Activated CD8-positive, alpha-beta memory T cell treated with anti-CD3 and anti-CD28 coated beads for 1 hour (primary cell): ENCODE results near the gene OLFM1.

Experiments used
- DNase-seq, 2 donors: peaks; one replicate each; pipeline ENCODE4 v3.0.0-alpha.2; 2020; ENCODE audit warnings: low read depth in 1 of 2; ENCODE audit errors: extremely low read depth in 1 of 2

Gene OLFM1

GRCh38 chr9:135130207-135130976 lies 42.9 kb downstream of the OLFM1 start:
- no peak for DNase-seq

GRCh38 chr9:135131488-135131887 lies 44.0 kb downstream of the OLFM1 start:
- DNase-seq = no peak

- no peak for DNase-seq
These were observed 44.5 kb downstream of the OLFM1 start for GRCh38 chr9:135132008-135132407.

- DNase-seq = no peak
These were observed 47.0 kb downstream of the OLFM1 start for GRCh38 chr9:135134268-135135022.

GRCh38 chr9:135135171-135135928 lies 47.9 kb downstream of the OLFM1 start:
- no peak for DNase-seq

- no peak for DNase-seq
These were observed 48.5 kb downstream of the OLFM1 start for GRCh38 chr9:135135929-135136315.

- no peak for DNase-seq
These were observed 49.0 kb downstream of the OLFM1 start for GRCh38 chr9:135136481-135136880.

- DNase-seq = no peak
These were observed 49.7 kb downstream of the OLFM1 start for GRCh38 chr9:135136991-135137832.

GRCh38 chr9:135138078-135138855 lies 50.8 kb downstream of the OLFM1 start:
- DNase-seq = no peak

GRCh38 chr9:135139366-135139959 lies 52.0 kb downstream of the OLFM1 start:
- no peak for DNase-seq

GRCh38 chr9:135141183-135141774 lies 53.8 kb downstream of the OLFM1 start:
- no peak for DNase-seq

GRCh38 chr9:135144581-135145170 lies 57.2 kb downstream of the OLFM1 start:
- DNase-seq = no peak

GRCh38 chr9:135145312-135145711 lies 57.8 kb downstream of the OLFM1 start:
- DNase-seq = no peak

- DNase-seq = no peak
These were observed 58.8 kb downstream of the OLFM1 start for GRCh38 chr9:135146241-135146640.

GRCh38 chr9:135146766-135147473 lies 59.5 kb downstream of the OLFM1 start:
- no peak for DNase-seq

- DNase-seq = no peak
These were observed 60.0 kb downstream of the OLFM1 start for GRCh38 chr9:135147474-135147805.

GRCh38 chr9:135147938-135148337 lies 60.5 kb downstream of the OLFM1 start:
- DNase-seq = no peak

- DNase-seq = no peak
These were observed 60.9 kb downstream of the OLFM1 start for GRCh38 chr9:135148386-135148785.
